Measurements from ENCODE around the gene SLC2A11.
A peak's percentile ranks its signal among the peaks of the same experiment; 100 is the strongest.

SLC2A11 gene

GRCh38 chr22:23857606-23858483, at the start of gene SLC2A11:
SLC2A11 (plus strand) TSS chr22:23857875; CDS start chr22:23858000, 125 bp downstream.
- DNase-seq: peak; percentile 93 to 97 (median 97)

GRCh38 chr22:23812378-23812777, 45.3 kb upstream of the SLC2A11 start:
- no peak for DNase-seq

- no peak for DNase-seq
These were observed 42.0 kb upstream of the SLC2A11 start for GRCh38 chr22:23815541-23816155.

- DNase-seq: no peak
These were observed 41.3 kb upstream of the SLC2A11 start for GRCh38 chr22:23816156-23816976.

GRCh38 chr22:23817146-23817545, 40.5 kb upstream of the SLC2A11 start:
- DNase-seq: no peak

- no peak for DNase-seq
These were observed 39.1 kb upstream of the SLC2A11 start for GRCh38 chr22:23818541-23818940.

- peak in 1 of 3 experiments; percentile 41 for DNase-seq
These were observed 36.9 kb upstream of the SLC2A11 start for GRCh38 chr22:23820748-23821211.

- no peak for DNase-seq
These were observed 35.5 kb upstream of the SLC2A11 start for GRCh38 chr22:23822101-23822671.

- DNase-seq: no peak
These were observed 34.3 kb upstream of the SLC2A11 start for GRCh38 chr22:23823331-23823791.

GRCh38 chr22:23824476-23825245, 33.0 kb upstream of the SLC2A11 start:
- DNase-seq: no peak

GRCh38 chr22:23825246-23825905, 32.3 kb upstream of the SLC2A11 start:
- DNase-seq: no peak

- DNase-seq: peak in 1 of 3 experiments; percentile 30
These were observed 30.9 kb upstream of the SLC2A11 start for GRCh38 chr22:23826510-23827350.

GRCh38 chr22:23827351-23827995, 30.2 kb upstream of the SLC2A11 start:
- DNase-seq: no peak

- DNase-seq: no peak
These were observed 28.6 kb upstream of the SLC2A11 start for GRCh38 chr22:23828800-23829680.

- no peak for DNase-seq
These were observed 27.8 kb upstream of the SLC2A11 start for GRCh38 chr22:23829845-23830372.

- DNase-seq: no peak
These were observed 26.4 kb upstream of the SLC2A11 start for GRCh38 chr22:23831261-23831660.

- DNase-seq: no peak
These were observed 25.9 kb upstream of the SLC2A11 start for GRCh38 chr22:23831781-23832180.

GRCh38 chr22:23832226-23833016, 25.3 kb upstream of the SLC2A11 start:
- no peak for DNase-seq

Measured in NCI-H1417 (cell line).